Hypothalamus (tissue), 51 donors: Measurements from ENCODE around the gene ODF4.
"Not testable (repeated sequence)": the region's sequence is repeated elsewhere in the genome, so short reads cannot be mapped to it uniquely, and the experiment has no call there.

Source experiments
- DNase-seq, 51 donors: peaks; one replicate each; lab custom pipeline; 2025; lab: John Stamatoyannopoulos, UW

The ODF4 gene

GRCh38 chr17:8392674-8393469 lies 53.2 kb downstream of the ODF4 start:
- no peak for DNase-seq

DNA sequence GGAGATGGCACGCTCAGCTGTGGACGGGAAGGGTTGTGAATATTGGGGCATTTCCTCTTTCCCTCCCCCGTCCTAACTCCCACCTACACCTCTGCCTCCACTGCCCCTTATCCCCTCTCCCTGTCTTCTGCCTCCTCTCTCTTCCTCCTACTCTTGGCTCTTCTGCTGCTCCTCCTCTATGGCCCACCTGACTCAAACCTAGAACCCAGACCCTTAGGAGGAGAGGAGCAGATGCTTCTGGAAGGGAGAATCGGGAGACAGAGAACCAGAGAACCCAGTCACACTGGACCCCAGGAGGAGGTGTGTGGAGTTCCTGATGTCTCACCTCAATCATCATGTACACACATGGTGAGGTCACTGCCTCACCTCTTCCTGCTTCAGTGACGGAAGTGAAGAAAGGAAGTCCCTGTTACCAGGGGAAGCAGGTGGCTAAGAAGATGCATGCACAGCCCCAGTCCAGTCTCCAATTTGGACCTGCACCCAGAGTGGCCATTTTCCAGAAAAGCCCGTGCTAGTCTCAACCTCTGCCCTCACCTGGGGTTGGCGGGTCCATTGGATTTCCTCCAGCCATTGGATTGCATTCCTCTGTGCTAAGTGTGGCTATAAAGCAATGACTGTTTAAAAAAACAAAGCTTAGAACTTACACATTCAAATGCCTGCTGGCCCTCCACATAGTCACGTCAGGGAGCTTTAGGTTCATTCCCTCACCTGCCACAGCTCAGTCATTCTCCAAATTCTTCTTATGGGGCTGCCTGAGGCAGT lies 54.0 kb downstream of the ODF4 start:
- DNase-seq: no peak

- DNase-seq: not testable (repeated sequence)
Observed at GRCh38 chr17:8394497-8394896, 54.9 kb downstream of the ODF4 start.
